ENCODE measurements around the gene MNS1.

- TF ChIP-seq, protein P1, sequence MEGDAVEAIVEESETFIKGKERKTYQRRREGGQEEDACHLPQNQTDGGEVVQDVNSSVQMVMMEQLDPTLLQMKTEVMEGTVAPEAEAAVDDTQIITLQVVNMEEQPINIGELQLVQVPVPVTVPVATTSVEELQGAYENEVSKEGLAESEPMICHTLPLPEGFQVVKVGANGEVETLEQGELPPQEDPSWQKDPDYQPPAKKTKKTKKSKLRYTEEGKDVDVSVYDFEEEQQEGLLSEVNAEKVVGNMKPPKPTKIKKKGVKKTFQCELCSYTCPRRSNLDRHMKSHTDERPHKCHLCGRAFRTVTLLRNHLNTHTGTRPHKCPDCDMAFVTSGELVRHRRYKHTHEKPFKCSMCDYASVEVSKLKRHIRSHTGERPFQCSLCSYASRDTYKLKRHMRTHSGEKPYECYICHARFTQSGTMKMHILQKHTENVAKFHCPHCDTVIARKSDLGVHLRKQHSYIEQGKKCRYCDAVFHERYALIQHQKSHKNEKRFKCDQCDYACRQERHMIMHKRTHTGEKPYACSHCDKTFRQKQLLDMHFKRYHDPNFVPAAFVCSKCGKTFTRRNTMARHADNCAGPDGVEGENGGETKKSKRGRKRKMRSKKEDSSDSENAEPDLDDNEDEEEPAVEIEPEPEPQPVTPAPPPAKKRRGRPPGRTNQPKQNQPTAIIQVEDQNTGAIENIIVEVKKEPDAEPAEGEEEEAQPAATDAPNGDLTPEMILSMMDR (conservative IDR thresholded peaks at IDR 0.05; ENCODE audit: low read depth, low read length) = no peak
- no peak for TF ChIP-seq EZH2 (IDR thresholded peaks at IDR 0.05; ENCODE audit: low read length, unreplicated experiment)
- TF ChIP-seq EZH2phosphoT487 (IDR thresholded peaks at IDR 0.05; ENCODE audit: borderline replicate concordance, low read length) = no peak
Observed at GRCh38 chr15:56411122-56411749, 53.7 kb downstream of the MNS1 start.

Data from PC-3 (cell line).